GM12892 (cell line): ENCODE results near the gene PSG4.
"Not testable (repeated sequence)": the region's sequence is repeated elsewhere in the genome, so short reads cannot be mapped to it uniquely, and the experiment has no call there.

Source experiments
- POLR2A ChIP-seq: IDR thresholded peaks from 2 replicates; pipeline ENCODE4 v1.6.1; 2011; ENCODE audit warnings: low read depth, low read length, control low read depth
- TAF1 ChIP-seq: IDR thresholded peaks from 2 replicates; pipeline ENCODE4 v1.6.1; 2011; ENCODE audit warnings: low read depth, mild to moderate bottlenecking, control low read depth, low read length, borderline replicate concordance

- not testable (repeated sequence) for TF ChIP-seq TAF1, POLR2A
These were observed 41.9 kb upstream of the PSG4 start for GRCh38 chr19:43247243-43247880.
